Epithelial cell of prostate (primary cell): ENCODE data around the gene ASIC3.
"Not testable (repeated sequence)": the region's sequence is repeated elsewhere in the genome, so short reads cannot be mapped to it uniquely, and the experiment has no call there.

Experiments
- DNase-seq: peaks from one replicate; pipeline ENCODE4 v3.0.0-alpha.2; 2011; ENCODE audit warnings: low read depth, low spot score
- H3K27ac ChIP-seq: fragments of 450-650 bp; 2 replicates; pipeline ENCODE4 v1.5.1; 2017; ENCODE audit warnings: mild to moderate bottlenecking

Gene ASIC3

DNA sequence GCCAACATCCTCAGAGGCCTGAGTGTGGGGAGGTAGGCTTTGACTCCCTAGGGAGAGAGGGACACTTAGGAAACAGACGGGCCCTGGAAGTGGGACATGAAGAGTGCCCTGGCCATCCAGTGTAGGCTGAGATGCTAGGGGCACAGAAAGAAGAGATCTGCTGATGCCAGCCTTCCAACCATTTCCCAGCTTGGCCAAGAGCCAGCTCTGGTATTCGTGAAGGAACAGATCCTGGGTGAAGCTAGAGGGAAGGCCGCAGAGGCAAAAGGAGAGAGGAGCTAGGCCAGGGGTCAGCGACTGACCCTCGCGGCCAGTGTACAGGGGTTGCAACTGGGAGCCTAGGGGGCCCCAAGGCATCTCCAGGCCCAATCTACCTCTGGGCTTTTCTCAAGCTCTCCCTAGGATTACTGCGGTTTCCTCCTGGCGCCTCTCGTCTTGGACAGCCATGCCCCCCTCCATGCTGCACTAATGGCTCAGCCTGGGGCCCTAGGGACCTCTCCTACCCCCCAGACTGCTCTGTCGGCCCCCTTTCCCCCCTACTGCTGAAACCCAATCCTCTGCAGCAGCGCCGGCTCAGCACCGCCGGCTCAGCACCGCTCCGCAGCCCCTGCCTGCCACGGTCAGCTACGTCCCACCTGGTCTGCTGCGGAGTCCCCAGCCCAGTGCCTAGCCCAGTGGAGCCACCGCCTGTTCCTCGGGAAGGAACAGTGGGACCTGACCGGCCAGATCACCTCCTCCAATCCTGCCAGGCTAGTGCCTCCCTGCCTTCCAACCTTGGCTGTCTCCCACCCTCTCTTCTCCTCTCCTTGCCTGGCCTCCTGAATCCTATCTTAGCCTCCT is at the start of gene ASIC3:
TSS of gene ASIC3 (plus strand) at position 556 of the 840 bp plus-strand sequence. CDS start 355 bp downstream, outside the sequence.
- H3K27ac ChIP-seq = no peak within 1 kb of the TSS
- DNase-seq = no peak

DNA sequence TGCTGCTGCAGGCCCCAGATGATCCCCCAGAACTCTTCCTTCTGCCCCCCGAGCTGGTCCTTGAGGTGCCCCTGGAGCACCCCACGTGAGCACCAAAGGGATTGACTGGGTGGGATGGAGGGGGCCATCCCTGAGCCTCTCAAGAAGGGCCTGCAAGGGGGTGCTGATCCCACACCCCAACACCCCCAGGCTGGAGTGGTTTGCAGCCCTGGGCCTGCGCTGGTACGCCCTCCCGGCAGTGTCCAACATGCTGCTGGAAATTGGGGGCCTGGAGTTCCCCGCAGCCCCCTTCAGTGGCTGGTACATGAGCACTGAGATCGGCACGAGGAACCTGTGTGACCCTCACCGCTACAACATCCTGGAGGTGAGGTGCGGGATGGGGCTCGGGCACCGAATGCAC is 49.3 kb upstream of the ASIC3 start:
- DNase-seq = no peak
- H3K27ac ChIP-seq = no peak overlapping the region

- no peak overlapping the region for H3K27ac ChIP-seq
- no peak for DNase-seq
Observed at GRCh38 chr7:150999497-151000230, 48.7 kb upstream of the ASIC3 start.

DNA sequence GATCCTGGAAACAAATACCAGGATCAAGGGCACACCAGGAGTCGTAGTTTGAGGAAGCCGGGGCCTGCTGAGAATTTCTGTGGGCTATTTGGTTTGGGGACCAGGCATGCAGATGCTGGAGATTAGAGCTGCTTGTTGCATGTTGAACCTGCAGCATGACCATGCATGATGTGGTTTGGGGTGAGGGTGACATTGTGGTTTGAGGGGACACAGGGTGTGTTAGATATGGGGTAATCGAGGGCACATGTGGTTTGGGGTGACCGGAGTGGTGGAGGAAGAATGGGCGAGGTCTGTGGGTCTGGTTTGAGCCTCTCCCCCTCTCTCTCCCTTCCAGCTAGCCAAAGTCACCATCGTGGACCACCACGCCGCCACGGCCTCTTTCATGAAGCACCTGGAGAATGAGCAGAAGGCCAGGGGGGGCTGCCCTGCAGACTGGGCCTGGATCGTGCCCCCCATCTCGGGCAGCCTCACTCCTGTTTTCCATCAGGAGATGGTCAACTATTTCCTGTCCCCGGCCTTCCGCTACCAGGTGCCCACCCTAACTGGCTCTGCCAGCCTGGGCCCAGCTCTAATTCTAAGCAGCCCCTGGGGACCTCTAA is 47.3 kb upstream of the ASIC3 start:
- DNase-seq = no peak
- H3K27ac ChIP-seq = no peak overlapping the region

DNA sequence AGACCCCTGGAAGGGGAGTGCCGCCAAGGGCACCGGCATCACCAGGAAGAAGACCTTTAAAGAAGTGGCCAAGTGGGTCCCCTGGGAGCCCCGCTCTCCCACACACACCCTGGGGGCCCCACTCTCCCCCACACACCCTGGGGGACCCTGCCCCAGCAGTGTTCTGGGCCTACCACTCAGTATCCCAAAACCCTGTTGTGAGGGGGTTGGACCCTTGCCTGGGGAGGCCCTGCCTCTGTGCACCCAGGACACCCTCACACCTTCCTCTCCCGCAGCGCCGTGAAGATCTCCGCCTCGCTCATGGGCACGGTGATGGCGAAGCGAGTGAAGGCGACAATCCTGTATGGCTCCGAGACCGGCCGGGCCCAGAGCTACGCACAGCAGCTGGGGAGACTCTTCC is 46.8 kb upstream of the ASIC3 start:
- no peak overlapping the region for H3K27ac ChIP-seq
- no peak for DNase-seq

DNA sequence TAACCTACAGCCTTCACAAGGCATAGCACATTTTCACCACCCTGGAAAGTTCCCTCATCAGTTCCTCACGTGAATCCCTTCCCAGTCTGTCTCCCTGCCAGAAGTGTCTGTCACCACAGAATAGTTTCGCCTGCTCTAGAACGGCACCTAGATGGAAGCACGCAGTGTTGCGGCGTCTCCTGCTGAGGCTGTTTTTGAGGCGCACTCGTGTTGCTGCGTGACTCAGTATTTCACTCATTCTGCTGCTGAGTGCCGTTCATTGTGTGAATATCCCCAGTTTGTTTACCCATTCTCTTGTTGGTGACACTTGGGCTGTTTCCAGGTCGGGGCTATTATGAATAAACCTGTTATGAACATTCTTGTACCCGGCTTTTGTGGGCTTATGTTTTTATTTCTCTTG is 44.8 kb upstream of the ASIC3 start:
- no peak overlapping the region for H3K27ac ChIP-seq
- DNase-seq = no peak

DNA sequence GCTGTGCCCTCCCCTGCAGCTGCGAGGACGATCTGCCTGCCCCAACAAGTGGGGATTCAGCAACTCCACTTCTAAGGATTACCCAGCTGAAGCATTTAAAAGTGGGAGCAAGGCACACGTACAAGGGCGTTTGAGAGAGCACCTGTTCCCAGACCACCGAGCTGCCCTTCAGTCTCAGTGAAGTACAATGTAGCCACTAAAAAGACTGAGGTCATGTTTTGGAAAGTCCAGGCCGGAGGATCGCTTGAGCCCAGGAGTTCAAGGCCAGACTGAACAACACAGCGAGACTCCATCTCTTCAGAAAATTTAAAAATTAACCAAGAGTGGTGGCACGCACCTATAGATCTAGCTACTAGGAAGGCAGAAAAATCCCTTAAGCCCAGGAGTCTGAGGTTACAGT is 42.8 kb upstream of the ASIC3 start:
- H3K27ac ChIP-seq = no peak overlapping the region
- no peak for DNase-seq

DNA sequence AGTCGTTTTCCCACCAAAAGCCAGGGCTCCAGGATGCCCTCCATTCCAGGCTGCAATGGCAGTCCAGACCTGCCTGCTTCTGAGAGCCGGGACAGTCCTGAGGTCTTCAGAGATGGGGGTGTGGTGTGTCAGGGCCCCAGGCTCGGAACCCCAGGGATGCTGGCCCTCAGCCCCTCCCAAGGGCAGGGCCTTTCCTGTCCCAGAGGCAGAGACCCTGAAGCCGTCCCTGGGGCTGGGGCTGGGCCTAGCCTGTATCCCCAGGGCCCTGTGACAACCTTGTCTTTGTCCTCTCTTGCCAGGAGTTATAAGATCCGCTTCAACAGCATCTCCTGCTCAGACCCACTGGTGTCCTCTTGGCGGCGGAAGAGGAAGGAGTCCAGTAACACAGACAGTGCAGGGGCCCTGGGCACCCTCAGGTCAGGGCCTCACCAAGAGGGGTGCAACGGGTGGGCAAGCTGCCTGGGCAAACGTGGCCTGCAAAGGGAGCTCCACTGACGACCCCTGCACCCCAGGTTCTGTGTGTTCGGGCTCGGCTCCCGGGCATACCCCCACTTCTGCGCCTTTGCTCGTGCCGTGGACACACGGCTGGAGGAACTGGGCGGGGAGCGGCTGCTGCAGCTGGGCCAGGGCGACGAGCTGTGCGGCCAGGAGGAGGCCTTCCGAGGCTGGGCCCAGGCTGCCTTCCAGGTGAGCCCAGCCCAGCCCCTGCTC is 41.6 kb upstream of the ASIC3 start:
- DNase-seq = no peak
- no peak overlapping the region for H3K27ac ChIP-seq

DNA sequence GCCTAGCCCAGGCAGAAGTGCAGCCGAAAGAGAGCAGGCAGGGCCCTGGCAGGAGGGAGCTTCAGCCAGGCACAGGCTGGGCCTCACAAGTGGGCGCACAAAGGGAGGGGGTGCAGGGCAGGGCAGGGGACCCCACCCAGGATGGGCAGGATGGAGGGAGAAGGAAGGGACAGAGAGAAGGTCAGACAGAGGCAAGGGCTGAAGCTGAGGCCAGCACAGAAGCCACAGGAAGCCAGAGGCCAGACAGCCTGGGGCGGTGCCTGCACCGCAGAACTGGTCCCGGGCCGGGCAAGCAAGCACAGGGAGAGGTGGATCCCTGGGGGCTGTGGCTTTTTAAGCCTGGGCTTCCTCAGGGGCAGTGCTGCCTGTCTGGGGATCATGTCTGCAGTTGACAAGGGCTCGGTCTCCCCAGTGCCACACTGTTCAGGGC is 40.8 kb upstream of the ASIC3 start:
- no peak for DNase-seq
- no peak overlapping the region for H3K27ac ChIP-seq

DNA sequence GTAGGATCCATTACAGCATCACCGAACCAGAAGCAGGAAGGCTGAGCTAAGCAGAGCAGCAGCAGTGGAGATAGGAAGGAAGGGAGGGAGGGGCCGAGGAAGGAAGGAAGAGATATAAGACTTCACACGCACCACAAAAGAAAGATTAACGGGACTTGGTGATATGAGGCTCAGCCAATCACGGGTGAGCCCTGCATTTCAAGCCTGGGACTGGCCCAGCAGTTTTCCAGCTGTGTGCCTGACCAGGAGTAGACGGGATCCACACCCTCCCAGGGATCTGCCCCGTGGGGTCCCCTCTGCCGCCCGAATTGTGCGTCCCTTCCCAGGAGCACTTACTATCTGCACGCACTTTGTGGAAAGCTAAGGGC is 40.2 kb upstream of the ASIC3 start:
- DNase-seq = no peak
- H3K27ac ChIP-seq = no peak overlapping the region

DNA sequence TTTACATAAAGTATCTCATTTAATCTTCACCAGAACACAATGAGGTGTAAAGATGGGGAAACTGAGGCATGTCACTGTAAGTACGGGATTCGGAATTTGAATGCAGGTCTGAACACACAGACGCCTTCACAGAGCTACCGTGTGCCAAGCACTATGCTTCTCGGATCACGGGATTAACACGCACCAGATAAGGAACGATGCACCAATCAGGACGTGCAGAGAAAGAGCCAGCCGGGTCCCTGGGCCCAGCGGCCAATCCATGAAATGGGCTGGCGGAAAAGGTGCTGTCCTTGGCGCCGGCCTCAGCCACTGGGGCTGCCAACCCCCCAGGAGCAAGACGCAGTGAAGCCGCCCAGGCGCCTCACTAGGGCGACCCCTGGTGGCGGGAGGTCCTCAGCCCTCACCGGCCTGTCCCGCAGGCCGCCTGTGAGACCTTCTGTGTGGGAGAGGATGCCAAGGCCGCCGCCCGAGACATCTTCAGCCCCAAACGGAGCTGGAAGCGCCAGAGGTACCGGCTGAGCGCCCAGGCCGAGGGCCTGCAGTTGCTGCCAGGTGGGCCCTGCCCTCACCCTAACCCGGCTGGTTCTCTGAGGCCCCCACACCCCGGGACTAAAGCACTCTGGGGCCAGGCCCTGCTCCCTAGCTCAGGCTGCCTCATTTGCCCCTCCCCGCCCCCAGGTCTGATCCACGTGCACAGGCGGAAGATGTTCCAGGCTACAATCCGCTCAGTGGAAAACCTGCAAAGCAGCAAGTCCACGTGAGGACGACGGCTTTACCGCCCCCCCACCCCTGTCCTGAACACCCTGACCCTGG is 39.6 kb upstream of the ASIC3 start:
- H3K27ac ChIP-seq = no peak overlapping the region
- DNase-seq = no peak

DNA sequence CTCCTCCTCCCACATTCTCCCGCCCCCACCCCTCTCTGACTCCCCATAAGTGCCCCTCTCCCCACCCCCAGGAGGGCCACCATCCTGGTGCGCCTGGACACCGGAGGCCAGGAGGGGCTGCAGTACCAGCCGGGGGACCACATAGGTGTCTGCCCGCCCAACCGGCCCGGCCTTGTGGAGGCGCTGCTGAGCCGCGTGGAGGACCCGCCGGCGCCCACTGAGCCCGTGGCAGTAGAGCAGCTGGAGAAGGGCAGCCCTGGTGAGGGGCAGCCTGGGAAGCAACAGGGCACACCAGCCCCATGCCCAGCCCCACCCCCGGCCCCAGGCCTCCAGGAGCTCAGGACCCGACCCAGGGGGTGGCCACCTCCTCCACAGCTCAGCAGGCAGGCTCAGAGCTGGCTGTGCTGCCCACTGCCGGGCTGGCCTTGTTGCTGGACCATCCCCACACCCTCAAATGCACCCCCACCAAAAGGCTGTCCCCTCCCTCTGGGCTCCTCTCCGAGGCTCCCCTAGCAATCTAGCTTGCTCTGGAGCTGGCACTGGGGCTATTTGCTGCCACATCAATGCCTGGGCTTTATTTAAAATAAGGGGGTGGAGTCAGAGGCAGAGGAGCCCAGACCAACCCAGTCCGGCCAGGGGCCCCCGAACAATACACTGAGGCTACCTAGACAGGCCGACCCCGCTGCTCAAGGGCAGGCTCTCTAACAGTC is 38.8 kb upstream of the ASIC3 start:
- DNase-seq = no peak
- no peak overlapping the region for H3K27ac ChIP-seq

DNA sequence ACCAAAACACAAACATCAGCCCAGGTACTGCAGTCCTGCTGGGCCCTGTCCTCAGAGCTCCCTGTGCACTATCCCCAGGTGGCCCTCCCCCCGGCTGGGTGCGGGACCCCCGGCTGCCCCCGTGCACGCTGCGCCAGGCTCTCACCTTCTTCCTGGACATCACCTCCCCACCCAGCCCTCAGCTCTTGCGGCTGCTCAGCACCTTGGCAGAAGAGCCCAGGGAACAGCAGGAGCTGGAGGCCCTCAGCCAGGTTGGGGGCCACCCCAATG is 38.4 kb upstream of the ASIC3 start:
- H3K27ac ChIP-seq = no peak overlapping the region
- no peak for DNase-seq

- DNase-seq = no peak
- H3K27ac ChIP-seq = no peak overlapping the region
Observed at GRCh38 chr7:151010307-151011096, 37.8 kb upstream of the ASIC3 start.

DNA sequence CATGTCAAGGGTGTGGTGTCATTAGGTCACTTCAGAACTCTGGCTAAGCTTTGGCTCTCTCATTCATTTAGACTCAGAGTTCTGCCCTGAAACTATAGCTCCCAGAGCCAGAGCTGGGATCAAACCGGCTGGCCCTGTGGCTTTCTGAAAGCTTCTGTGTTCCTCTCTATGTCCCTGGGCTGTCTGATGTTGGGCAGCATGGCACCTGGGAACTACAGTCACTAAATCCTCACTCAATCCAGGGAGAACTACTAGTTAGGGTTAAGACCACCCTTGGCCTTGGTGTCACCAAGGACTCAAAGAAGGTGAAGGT is 37.3 kb upstream of the ASIC3 start:
- no peak overlapping the region for H3K27ac ChIP-seq
- DNase-seq = no peak

GRCh38 chr7:151011616-151012015 is 36.7 kb upstream of the ASIC3 start:
- H3K27ac ChIP-seq, DNase-seq: not testable (repeated sequence)

DNA sequence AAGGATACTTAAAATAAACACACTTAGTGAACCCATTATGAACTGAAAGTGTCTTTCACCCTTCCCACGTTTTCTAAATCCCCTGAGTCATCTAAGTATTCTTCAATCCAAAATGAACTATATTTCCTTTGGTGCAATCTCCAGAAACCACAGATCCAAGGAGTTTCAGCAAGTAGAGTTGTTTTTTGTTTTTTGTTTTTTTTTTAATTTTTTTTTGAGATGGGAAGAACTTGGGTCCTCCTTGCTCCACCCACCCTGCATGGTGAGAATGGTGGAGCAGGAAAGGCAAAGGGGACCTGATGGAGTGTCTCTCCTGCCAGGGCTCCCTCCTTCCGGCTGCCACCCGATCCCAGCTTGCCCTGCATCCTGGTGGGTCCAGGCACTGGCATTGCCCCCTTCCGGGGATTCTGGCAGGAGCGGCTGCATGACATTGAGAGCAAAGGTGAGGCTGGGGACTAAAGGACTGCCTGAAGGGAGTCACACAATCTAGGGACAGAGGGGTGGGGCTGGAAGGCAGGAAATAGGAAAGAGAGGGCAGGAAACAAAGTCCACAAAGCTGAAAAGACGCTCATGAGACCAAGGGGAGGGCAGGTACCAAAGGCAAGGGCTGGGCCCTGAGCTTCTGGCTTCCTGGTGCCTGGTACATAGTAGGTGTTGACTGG is 36.2 kb upstream of the ASIC3 start:
- no peak overlapping the region for H3K27ac ChIP-seq
- DNase-seq = no peak

- no peak overlapping the region for H3K27ac ChIP-seq
- no peak for DNase-seq
Observed at GRCh38 chr7:151012911-151013347, 35.4 kb upstream of the ASIC3 start.
